ENCODE results near the gene CUBN.

DNA sequence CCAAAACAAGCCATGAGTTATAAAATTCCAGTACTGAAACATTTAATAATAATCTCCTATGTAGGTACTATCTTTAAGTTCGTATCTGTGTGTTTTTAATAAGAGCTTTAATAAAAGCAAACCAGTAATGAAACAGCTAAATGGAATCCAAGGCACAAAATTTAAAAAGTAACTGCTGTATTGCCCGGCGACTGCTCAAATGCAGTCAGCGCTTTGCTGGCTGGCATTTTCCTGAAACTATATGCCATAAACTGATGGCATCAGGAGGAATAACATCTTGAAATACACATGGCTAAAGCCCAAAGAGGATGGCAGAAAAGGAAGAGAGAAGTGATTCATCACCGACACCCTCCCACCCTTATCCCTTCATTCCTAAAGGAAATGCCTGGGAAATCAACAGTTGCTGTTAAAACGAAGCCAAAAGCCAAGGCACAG lies 133.1 kb downstream of the CUBN start:
- no peak for TF ChIP-seq POLR2A (IDR thresholded peaks at IDR 0.05; ENCODE audit: extremely low read depth, insufficient read length)
- TF ChIP-seq, protein P1, sequence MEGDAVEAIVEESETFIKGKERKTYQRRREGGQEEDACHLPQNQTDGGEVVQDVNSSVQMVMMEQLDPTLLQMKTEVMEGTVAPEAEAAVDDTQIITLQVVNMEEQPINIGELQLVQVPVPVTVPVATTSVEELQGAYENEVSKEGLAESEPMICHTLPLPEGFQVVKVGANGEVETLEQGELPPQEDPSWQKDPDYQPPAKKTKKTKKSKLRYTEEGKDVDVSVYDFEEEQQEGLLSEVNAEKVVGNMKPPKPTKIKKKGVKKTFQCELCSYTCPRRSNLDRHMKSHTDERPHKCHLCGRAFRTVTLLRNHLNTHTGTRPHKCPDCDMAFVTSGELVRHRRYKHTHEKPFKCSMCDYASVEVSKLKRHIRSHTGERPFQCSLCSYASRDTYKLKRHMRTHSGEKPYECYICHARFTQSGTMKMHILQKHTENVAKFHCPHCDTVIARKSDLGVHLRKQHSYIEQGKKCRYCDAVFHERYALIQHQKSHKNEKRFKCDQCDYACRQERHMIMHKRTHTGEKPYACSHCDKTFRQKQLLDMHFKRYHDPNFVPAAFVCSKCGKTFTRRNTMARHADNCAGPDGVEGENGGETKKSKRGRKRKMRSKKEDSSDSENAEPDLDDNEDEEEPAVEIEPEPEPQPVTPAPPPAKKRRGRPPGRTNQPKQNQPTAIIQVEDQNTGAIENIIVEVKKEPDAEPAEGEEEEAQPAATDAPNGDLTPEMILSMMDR (IDR thresholded peaks at IDR 0.05; ENCODE audit: low read depth, low read length): no peak
